CD4-positive, alpha-beta T cell (primary cell): ENCODE data around the gene SELPLG. TPM values are rescaled to one million over a fixed set of nuclear protein-coding genes. Genes with fewer than 3 reads are reported as not detected.

Experiments used
- ATAC-seq: fragments of 200-7000 bp; cut with Tn5 transposase; one replicate; pipeline ENCODE4 v1.10.0; 2022; ENCODE audit warnings: mild to moderate bottlenecking; ENCODE audit not compliant: poor library complexity
- CTCF ChIA-PET: fragments of 350-600 bp; sonication (Branson Sonifier 250); formaldehyde crosslinking; loops from one replicate; lab custom pipeline; 2021; ENCODE audit warnings: antibody characterized with exemption, inconsistent platforms; lab: Charles Lee
- POLR2A ChIA-PET: fragments of 350-600 bp; sonication (Branson Sonifier 250); formaldehyde crosslinking; loops from one replicate; lab custom pipeline; 2021; ENCODE audit warnings: antibody characterized with exemption, inconsistent platforms; lab: Charles Lee
- DNase-seq, 14 experiments: peaks; one replicate each; pipeline ENCODE4 v3.0.0-alpha.2; 2013 to 2020; ENCODE audit warnings: mixed read lengths in 2 of 14
- H3K27ac ChIP-seq, 2 donors: one replicate each; pipeline versions ENCODE4 v1.5.1 to v1.7.0; 2013; ENCODE audit warnings: low read length in 2 of 2, low read depth in 1 of 2, mild to moderate bottlenecking in 1 of 2
- H3K27me3 ChIP-seq, 2 experiments: 1 replicate in 1 of 2; 2 replicates in 1 of 2; pipeline versions ENCODE4 v1.6.1 to v1.7.0; 2013; ENCODE audit warnings: low read length in 2 of 2, control low read depth in 1 of 2, mild to moderate bottlenecking in 1 of 2, moderate library complexity in 1 of 2; ENCODE audit not compliant: insufficient read depth in 2 of 2, control insufficient read depth in 1 of 2
- H3K36me3 ChIP-seq: one replicate; pipeline ENCODE4 v1.6.1; 2013; ENCODE audit warnings: low read length, control low read depth; ENCODE audit not compliant: insufficient read depth
- H3K4me1 ChIP-seq: one replicate; pipeline ENCODE4 v1.6.1; 2013; ENCODE audit warnings: low read length, control low read depth; ENCODE audit not compliant: insufficient read depth
- H3K4me3 ChIP-seq: one replicate; pipeline ENCODE4 v1.5.1; 2013; ENCODE audit warnings: mild to moderate bottlenecking, low read length, moderate library complexity
- H3K9me3 ChIP-seq, 2 experiments: 1 replicate in 1 of 2; 2 replicates in 1 of 2; pipeline versions ENCODE4 v1.6.1 to v1.7.0; 2013; ENCODE audit warnings: low read length in 2 of 2, mild to moderate bottlenecking in 2 of 2, control low read depth in 1 of 2, moderate library complexity in 1 of 2; ENCODE audit not compliant: control insufficient read depth in 1 of 2, insufficient read depth in 1 of 2
- H3K27ac Mint-ChIP-seq: one replicate; pipeline ENCODE4 v1.8.0; 2020; ENCODE audit warnings: mixed read lengths
- H3K27me3 Mint-ChIP-seq: one replicate; pipeline ENCODE4 v1.8.0; 2021; ENCODE audit warnings: mixed read lengths
- H3K36me3 Mint-ChIP-seq: one replicate; pipeline ENCODE4 v1.8.0; 2021; ENCODE audit warnings: low read depth, mixed read lengths
- H3K4me1 Mint-ChIP-seq: one replicate; pipeline ENCODE4 v1.8.0; 2021; ENCODE audit warnings: low read depth, mixed read lengths
- H3K4me3 Mint-ChIP-seq: one replicate; pipeline ENCODE4 v1.8.0; 2020; ENCODE audit warnings: mild to moderate bottlenecking, mixed read lengths
- H3K9me3 Mint-ChIP-seq: one replicate; pipeline ENCODE4 v1.8.0; 2020; ENCODE audit warnings: mixed read lengths
- CTCF ChIP-seq: fragments of 200-600 bp; IDR thresholded peaks from one replicate; pipeline ENCODE4 v1.8.0; 2022; ENCODE audit warnings: antibody characterized with exemption, mild to moderate bottlenecking
- intact Hi-C, 2 experiments: fragments of 100-400 bp; cut with DNase I in 1 of 2; cut with micrococcal nuclease in 1 of 2; formaldehyde crosslinking; loops; one replicate each; pipeline versions ENCODE4 v1.15.1 to v1.9.0; 2023 to 2025; cut with DNase I, micrococcal nuclease
- total RNA-seq, 174 experiments: library from RNA in 2 of 174; stranded (reverse) in 2 of 174; gene quantifications; one replicate each; pipeline ENCODE4 v1.2.3 and lab custom pipeline; 2021 to 2026

Gene SELPLG
- total RNA-seq, 2 experiments from 2014 or later = 25.7 to 27.8 TPM

- no peaks in the 10 kb centered on the region for H3K27me3 ChIP-seq
- Mint-ChIP-seq H3K9me3 (no peaks in the 10 kb centered on the region), H3K4me3 (no peak overlapping the region), H3K36me3 (no peaks in the 10 kb centered on the region), H3K4me1 (no peaks in the 10 kb centered on the region), H3K27ac (no peak overlapping the region), H3K27me3 (no peaks in the 10 kb centered on the region)
- H3K4me3 ChIP-seq = no peak overlapping the region
- H3K36me3 ChIP-seq = no peaks in the 10 kb centered on the region
- TF ChIP-seq CTCF = no peak
- CTCF ChIA-PET = no interaction called here
- no peaks in the 10 kb centered on the region for H3K4me1 ChIP-seq
- DNase-seq (no peak), ATAC-seq (no peak)
- POLR2A ChIA-PET = no interaction called here
- H3K27ac ChIP-seq = no peak overlapping the region
- no peaks in the 10 kb centered on the region for H3K9me3 ChIP-seq
- intact Hi-C loops = no loop called here
Measured at GRCh38 chr12:108583991-108584390, 49.7 kb downstream of the SELPLG start.

- Mint-ChIP-seq H3K27ac (no peak overlapping the region), H3K36me3 (no peaks in the 10 kb centered on the region), H3K27me3 (no peaks in the 10 kb centered on the region), H3K9me3 (no peaks in the 10 kb centered on the region), H3K4me1 (no peaks in the 10 kb centered on the region), H3K4me3 (no peak overlapping the region)
- H3K4me3 ChIP-seq = no peak overlapping the region
- ChIA-PET POLR2A (no interaction called here), CTCF (no interaction called here)
- no peaks in the 10 kb centered on the region for H3K36me3 ChIP-seq
- H3K4me1 ChIP-seq = no peaks in the 10 kb centered on the region
- no peak for ATAC-seq
- no peaks in the 10 kb centered on the region for H3K27me3 ChIP-seq
- intact Hi-C loops = no loop called here
- TF ChIP-seq CTCF = no peak
- H3K27ac ChIP-seq = no peak overlapping the region
- H3K9me3 ChIP-seq = no peaks in the 10 kb centered on the region
- DNase-seq = no peak
Measured at GRCh38 chr12:108582978-108583770, 50.5 kb downstream of the SELPLG start.

- Histone ChIP-seq H3K36me3 (no peaks in the 10 kb centered on the region), H3K4me3 (no peak overlapping the region), H3K4me1 (no peaks in the 10 kb centered on the region), H3K27ac (no peak overlapping the region), H3K9me3 (no peaks in the 10 kb centered on the region), H3K27me3 (no peaks in the 10 kb centered on the region)
- Mint-ChIP-seq H3K9me3 (no peaks in the 10 kb centered on the region), H3K4me1 (no peaks in the 10 kb centered on the region), H3K36me3 (no peaks in the 10 kb centered on the region), H3K4me3 (no peak overlapping the region), H3K27me3 (no peaks in the 10 kb centered on the region), H3K27ac (no peak overlapping the region)
- POLR2A ChIA-PET = no interaction called here
- DNase-seq (no peak), ATAC-seq (no peak)
- CTCF ChIA-PET = no interaction called here
- intact Hi-C loops = no loop called here
- no peak for TF ChIP-seq CTCF
Measured at GRCh38 chr12:108582509-108582908, 51.2 kb downstream of the SELPLG start.
